DMS53 treated with DMSO at 0.1 percent for 48 hours (cell line): ENCODE measurements around the gene GNAS.

Experiments
- DNase-seq: peaks from one replicate; lab custom pipeline; 2025; ENCODE audit not compliant: unreplicated experiment; lab: John Stamatoyannopoulos, UW

The GNAS gene

DNA sequence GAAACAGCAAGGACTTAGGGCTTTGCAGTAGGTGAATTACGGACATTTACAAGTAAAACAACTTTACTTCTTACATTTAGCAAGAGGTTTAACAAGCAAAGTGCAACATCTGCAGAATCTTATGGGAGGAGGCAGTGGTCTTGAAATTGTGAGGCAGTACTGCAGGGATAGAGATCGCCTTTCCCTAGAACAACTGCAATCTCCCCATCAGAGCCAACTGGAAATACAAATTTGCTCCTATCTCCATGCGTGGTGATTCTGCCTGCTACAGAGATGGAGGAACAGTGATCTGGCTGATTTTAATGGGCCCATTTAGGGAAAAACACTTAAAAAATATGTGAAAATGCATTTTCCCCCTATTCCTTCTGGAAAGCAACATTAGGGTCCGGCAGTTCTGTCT is 25.9 kb downstream of the GNAS start:
- no peak for DNase-seq

DNA sequence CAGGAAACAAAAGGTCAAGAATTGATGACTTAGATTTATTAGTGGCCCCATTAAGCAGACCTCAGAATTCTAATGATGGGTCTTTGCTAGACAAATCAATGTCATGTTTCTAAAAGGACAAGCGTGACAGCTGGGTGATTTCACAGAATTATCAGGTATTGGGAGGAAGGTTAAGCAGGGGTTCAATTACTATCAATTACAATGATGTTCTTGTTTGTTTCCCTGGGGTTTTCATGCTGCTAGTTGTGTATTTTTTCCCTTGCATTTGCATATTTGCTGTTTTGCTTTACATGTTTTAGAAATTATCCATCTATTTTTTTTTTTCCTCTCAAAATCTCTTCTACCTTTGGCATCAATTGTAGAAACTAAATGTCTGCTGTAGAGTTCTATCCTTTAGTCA is 27.9 kb downstream of the GNAS start:
- no peak for DNase-seq

GRCh38 chr20:58880994-58881752 is 28.7 kb downstream of the GNAS start:
- DNase-seq = no peak

GRCh38 chr20:58882704-58883089 is 30.2 kb downstream of the GNAS start:
- DNase-seq = no peak

GRCh38 chr20:58883241-58883691 is 30.8 kb downstream of the GNAS start:
- no peak for DNase-seq

GRCh38 chr20:58884966-58885365 is 32.5 kb downstream of the GNAS start:
- DNase-seq = no peak

GRCh38 chr20:58886546-58886945 is 34.0 kb downstream of the GNAS start:
- no peak for DNase-seq

DNA sequence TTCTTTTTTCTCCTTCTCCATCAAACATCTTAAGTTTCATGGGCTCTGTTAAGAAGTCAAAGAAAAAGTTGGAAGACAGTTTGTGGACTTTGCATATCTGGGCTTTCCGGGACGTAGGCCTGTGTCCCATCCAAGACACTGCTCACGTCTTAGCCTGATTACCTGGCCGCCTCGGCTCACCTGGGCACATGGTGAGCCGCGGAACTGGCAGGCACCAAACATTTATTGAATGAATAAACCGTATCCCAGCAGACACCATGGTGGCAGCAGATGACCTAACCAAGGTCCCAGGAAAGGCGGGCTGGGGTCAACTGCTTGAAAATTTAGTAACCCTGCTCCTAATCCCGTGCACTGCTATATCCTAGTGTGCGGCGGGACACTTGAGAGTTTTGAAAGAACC is 35.6 kb downstream of the GNAS start:
- no peak for DNase-seq

DNA sequence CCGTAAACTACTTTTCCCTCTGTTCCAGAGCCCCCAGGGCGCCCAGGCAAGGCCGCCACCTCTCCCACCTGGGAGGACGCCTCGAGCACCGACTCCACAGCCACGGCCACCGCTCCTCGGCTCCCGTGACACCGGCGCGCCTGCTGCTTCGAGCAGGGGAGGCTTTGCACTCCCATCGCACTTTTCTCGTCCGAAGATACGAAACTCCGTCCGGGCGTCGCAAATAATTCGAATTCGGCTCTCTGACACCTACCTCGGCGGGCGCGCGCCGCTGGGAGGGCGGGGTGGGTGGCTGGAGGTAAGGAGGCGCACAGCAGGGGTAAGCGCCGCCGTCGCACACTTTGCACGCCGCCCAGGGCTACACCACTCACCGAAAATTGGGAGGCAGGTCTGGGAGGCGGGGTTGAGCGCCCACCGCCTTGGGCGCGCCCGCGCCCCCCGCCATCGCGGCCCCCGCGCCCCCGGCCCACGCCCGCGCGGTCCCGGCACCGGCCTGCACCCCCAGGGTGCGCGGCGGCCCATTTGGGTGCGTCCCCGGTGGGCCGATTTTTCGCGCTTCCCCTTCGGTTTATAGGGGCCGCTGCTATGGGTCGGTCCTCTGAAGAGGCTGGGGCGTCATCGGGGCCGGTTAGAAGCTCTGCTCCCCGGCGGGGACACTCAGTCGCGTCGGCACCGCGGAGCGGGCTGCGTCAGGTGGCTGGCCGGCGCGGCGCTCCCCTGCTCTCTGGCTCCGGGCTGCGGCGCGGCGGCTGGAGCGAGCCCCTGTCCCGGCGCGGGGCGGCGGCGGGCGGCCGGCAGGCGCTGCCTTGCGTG is 36.2 kb downstream of the GNAS start:
- no peak for DNase-seq

DNA sequence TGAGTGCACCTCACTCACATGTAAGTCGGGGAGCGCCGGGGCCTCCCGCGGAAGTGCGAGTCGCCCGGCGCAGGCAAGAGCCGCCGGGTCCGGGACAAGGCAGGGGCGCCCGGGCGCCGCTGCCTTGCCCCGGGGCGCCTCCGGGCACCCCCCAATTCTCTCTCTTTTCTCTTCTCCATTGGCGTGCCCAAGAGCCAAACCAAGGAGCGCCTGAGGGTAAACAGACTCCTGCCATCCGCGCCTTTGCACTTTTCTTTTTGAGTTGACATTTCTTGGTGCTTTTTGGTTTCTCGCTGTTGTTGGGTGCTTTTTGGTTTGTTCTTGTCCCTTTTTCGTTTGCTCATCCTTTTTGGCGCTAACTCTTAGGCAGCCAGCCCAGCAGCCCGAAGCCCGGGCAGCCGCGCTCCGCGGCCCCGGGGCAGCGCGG is 36.8 kb downstream of the GNAS start:
- DNase-seq = no peak

DNA sequence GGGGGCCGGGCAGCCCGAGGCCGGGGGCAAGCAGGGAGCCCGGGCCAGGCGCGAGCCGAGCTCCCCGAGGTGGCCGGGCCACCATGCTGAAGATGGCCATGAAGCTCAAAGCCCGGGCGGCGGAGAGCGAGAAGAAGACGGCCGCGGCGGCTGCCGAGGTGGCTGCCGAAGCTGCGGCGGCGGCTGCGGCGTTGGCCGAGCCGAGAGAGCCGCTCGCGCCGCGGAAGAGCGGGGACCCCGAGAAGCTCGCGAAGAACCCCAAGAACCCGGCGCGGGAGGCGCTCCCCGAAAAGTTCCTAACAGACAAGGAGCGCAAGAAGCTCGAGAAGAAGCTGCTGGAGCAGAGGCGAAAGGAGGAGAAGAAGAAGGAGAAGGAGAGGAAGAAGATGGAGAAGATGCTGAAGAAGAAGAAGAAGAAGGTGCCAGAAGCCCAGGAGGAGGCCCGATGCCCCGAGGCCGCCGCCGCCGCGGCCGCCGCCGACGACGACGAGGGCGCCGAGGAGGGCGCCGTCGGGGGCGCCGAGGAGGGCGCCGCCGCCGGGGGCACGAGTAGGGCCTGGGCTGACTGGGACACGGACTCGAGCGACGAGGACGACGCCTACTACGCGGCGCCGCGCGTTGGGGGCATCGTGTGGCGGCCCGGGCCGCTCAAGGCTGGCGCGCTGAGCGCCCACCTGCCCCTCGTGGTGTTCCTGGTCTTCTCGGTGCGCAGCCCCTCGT is 37.4 kb downstream of the GNAS start:
- DNase-seq = no peak

GRCh38 chr20:58890518-58891085 is 38.1 kb downstream of the GNAS start:
- DNase-seq = no peak

DNA sequence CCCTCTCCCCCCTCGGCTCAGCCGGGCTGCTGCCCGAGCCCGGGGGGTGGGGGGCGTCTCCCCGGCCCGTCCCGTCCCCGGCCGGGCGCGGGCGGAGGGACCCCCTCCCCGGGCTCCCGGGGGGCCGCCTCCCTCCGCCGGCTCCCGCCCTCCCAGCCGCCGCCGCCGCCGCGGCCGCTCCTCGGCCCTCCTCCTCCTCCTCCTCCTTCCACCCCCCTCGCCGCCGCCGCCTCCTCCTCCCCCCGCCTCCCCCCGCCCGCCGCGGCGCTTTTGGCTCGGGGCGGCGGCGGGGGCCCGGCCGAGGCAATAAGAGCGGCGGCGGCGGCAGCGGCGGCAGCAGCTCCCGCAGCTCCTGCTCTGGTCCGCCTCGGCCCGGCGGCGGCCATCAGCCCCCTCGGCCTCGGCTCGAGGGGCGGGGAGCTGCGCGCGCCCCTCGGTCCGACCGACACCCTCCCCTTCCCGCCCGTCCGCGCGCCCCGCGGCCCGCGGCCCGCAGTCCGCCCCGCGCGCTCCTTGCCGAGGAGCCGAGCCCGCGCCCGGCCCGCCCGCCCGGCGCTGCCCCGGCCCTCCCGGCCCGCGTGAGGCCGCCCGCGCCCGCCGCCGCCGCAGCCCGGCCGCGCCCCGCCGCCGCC is 38.7 kb downstream of the GNAS start:
- no peak for DNase-seq

- no peak for DNase-seq
Observed at GRCh38 chr20:58891718-58892140, 39.2 kb downstream of the GNAS start.

DNA sequence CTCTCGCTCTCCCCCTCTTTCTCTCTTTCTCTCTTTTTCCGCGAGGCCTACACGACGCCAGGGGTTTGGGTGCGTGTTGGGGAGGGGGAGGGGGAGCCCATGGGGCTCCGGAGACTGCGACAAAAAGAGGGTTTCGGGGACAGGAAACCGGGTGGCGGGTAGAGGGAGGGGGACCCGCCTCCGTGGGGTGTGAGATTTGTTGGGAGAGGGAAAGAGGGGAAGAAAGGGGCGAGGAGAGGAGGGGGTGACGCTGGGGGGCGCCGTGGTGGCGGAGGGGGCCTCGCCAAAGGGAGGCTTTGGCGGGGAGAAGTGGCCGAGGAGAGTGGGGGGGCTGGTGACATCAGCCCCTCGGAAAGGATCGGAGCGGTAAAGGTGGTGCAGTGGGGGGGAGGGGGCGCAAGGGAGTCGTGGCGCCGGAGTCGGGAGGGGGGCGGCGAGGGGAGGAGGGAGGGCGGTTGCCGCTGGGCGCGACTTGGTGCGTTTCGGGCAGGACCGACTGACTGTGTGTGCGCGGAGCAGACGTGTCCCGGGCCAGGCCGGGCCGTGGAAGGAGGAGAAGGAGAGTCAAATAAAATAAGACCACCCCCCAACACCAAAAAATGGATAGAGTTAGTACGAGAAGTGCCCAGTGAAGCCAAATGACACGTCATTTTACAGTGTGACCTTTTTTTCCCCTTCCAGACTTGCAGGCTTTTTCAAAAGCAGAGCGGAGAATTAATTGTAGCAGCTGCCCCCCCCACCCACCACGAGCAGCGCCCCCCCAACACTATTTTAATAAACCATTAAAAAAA is 39.8 kb downstream of the GNAS start:
- DNase-seq = no peak

DNA sequence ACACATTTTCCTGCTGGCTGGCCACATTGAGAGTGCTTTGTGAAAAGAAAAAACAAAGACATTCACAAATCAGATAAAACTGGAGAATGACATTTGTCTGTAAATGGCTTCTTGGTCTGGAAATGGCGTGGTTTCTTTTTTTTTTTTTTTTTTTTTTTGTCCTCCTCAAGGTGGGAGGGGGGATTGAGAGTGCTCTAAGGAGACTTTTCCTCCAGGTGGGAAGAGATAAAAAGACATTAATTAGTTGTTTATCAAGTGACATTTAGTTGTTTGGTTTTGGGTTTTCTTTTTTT is 40.4 kb downstream of the GNAS start:
- no peak for DNase-seq

DNA sequence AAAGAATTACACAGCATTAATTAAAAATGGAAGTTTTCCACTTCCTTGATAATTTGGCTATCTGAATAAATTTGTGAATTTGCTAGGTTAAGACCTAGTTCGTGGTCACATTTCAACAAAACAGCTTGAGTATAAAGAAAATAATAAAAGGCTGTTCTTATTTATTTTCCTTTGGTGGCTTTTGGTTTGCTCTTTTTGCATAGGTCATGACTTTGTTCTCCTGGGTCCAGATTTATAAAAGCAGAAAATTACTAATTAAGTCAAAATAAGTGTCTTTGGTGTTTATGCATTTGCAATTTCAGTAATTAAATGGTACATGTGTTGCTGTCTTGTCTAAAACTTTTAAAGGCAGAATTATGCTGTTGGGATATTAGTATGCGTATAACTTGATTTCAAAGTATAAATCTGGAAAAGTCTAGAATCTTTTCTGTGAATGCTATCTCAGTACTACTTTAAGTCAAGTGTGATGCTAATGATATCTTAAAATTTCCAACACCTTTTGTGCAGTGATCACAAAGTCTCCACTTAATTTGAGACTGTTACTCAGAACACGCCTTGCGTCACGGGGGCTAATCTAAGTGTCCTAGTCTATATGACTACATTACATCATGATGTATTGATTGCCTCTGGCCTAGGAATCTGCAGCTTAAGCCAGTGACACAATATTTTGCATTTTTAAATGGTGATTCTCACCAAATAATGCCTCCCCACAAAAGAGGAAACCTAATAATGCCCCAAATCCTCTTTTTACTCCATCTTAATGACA is 41.0 kb downstream of the GNAS start:
- no peak for DNase-seq

- no peak for DNase-seq
Observed at GRCh38 chr20:58894652-58895447, 42.3 kb downstream of the GNAS start.
